ENCODE results near the gene POU3F1.
A peak's percentile ranks its signal among the peaks of the same experiment; 100 is the strongest.

Gene POU3F1

DNA sequence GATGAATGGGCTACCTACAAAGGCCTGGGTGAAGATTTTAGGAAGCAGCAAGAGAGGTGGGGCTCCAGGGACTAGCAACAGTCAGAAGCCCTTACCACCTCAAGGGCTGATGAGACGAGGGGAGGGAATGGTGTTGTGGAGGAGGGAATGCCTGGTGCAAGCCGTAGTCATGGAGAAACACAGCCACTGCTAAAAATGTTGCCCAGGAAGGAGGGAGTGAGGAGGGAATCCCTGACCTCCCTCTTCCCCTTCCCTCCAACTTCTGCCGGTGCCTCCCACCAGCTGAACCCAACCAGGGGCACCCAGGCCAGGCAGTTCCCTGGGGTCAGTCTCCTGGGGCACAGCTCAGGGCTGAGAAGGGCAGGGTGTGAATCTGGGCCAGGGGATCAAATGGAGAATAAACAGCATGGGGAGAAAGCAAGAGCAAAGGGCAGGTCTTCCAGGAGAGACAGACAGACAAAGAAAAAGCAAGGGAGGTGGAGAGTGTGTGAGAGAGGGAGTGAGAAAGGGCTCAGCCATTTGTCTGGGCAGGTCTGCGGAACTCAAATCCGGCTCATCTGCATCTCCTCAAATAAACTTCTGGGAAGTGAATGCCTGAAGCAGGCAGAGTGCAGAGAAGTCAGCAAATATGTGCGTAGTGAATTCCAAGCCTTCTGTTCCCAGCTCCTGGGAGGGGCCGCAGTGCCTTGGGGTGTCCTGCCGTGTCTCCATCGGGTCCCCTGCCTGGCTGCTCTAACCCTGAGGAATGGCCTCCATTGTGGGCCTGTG lies 27.1 kb upstream of the POU3F1 start:
- DNase-seq (ENCODE audit: low spot score), result no peak

DNA sequence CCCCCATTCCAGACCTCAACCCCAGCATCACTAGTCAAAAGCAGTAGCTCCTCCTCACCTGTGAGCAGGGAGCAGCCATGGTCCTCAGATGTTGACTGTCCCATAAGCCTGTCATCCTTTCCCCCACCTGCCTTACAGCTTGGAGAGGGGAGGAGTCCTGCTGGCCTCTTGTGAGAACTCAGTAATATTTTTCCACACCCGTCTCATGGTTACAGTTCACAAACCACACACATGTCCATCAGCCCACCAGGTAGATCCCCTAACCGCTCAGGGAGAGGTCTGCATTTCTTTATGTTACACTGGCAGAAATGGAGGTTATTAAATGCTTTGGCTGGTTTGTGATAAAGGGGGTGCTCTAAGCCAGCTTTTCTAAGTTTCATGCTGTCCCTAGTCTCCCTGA lies 26.3 kb upstream of the POU3F1 start:
- DNase-seq (ENCODE audit: low spot score), result no peak

- DNase-seq (ENCODE audit: low spot score), result peak; percentile 69
Observed at GRCh38 chr1:38071312-38072256, 25.0 kb upstream of the POU3F1 start.

DNA sequence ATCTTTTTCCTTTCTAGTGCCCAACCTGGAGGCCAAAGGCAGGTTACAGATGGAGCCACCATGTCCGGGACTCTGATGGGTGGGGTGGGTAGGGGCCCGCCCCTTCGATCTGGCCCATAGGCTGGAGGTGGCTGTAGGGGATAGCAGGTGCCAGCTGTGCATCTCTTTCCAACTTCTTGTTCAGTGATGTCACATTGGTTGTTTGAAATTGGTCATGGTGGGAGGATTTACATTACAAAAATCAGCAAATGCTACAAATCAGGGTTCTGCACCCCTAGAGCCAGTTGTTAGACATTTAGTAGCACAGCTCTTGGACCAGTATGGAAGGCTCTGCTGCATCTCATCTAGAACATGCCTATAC lies 22.4 kb upstream of the POU3F1 start:
- DNase-seq (ENCODE audit: low spot score), result no peak

GRCh38 chr1:38068220-38068979 lies 21.8 kb upstream of the POU3F1 start:
- no peak for DNase-seq (ENCODE audit: low spot score)

DNA sequence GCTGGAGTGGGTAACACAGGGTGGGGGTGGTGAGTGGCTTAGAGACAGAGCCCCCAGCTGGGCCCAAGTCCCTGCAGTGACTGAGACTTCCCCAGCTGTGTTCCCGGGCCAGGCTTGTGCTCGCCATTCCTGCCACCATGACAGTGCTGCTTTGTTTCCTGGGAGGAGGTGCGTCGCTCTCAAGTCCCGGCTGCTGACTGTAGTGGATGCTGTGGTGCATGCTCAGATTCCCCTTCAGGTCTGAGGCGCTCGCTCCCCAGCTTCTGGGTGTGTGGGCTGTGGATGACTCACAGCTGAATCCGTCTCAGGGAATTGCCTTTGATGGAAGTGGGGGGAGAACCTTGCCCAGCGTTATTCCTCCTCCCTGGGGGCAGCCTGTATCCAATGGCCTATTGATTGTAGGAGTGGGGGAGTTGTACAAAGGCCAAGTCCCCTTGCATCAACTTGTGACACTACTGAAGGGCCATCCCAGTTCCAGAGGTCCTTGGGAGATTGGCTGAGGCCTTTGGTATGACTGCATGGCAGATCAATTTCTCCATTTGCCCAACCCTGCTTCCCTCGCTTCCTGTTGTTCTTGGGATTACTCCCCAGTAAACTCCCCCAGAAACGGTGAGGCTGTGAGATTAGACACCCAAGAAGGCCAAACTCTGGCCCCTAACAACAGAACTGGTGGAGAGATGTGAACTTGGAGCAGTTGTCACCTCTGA lies 17.8 kb upstream of the POU3F1 start:
- DNase-seq (ENCODE audit: low spot score), result peak; percentile 72

DNA sequence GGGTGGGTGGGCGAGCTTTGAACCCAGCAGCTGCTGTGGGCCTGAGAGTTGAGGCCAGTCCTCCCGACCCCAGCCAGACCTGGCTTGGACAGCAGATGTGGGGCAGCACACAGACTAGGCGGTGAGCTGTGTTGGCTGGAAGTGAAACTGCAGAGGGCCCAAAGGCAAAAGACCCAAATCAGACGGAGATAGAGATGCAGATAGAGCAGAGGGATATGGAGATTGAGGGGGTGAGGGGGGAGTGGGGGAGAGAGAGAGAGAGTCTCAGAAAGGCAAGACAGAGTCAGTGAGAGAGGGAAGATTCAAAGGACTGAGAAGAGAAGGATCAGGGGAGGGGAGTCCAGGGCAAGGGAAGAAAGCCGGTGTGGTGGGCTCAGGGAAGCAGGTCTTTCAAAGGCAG lies 17.0 kb upstream of the POU3F1 start:
- DNase-seq (ENCODE audit: low spot score), result no peak

DNA sequence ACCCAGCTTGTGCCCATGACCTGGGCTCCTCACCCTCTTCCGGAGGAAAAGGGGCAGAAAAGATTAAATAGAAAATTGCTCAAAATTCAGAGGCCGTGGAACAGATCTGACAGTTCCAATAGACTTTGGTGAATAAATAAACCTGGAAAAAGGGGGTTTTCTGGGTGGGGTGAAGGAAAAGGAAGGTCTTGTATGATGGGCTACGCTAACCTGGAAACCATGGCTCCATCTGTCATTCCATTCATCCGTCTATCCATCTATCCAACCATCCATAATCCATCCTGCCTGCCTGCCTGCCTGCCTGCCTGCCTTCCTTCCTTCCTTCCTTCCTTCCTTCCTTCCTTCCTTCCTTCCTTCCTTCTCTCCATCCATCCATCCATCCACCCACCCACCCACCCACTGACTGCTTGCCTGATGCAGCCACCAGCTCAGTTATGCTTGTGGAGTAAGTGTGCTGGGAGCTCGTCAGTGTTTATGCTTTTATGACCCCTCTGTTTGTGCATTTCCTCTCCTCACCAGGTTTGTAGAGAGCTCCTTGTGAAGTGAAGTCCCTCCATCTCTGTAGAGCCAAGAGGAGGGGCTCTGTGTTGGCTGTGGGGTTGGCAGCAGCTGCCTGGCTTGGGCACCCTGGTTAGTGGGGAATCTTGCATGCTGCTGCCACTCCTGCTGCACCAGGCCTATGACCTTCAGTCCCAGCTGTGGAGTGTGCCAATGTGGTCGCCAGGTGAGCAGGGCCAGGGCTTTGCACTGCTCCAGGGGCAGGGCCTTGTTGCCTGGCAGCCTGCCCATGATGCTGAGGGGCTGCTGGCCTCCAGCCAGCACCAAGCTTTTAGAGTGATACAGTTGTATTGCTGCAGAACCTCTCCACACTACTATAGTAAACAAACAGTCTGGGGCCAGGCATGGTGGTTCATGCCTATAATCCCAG lies 16.0 kb upstream of the POU3F1 start:
- no peak for DNase-seq (ENCODE audit: low spot score)

GRCh38 chr1:38061883-38062328 lies 15.3 kb upstream of the POU3F1 start:
- no peak for DNase-seq (ENCODE audit: low spot score)

DNA sequence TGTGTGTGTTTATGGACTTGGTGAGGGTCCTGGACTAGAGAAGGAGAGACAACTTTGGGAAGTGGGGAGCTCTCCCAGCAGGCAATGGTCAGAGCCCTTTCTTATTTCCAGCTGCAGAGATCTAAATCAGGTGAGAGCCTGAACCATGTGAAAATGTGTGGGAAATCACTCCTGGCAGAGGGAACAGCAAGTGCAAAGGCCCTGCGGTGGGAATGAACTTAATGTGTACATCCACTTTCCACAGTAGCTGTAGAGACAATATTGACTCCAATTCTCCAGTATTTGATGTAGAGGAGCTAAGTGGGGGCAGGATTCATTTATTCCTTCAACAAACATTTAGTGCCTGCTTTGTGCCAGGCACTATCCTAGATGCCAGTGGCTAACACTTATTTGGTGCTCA lies 14.7 kb upstream of the POU3F1 start:
- DNase-seq (ENCODE audit: low spot score), result no peak

- no peak for DNase-seq (ENCODE audit: low spot score)
Observed at GRCh38 chr1:38060498-38060897, 13.9 kb upstream of the POU3F1 start.

GRCh38 chr1:38059635-38060250 lies 13.2 kb upstream of the POU3F1 start:
- no peak for DNase-seq (ENCODE audit: low spot score)

- DNase-seq (ENCODE audit: low spot score), result no peak
Observed at GRCh38 chr1:38055965-38056364, 9.4 kb upstream of the POU3F1 start.

- DNase-seq (ENCODE audit: low spot score), result no peak
Observed at GRCh38 chr1:38055398-38055797, 8.8 kb upstream of the POU3F1 start.

DNA sequence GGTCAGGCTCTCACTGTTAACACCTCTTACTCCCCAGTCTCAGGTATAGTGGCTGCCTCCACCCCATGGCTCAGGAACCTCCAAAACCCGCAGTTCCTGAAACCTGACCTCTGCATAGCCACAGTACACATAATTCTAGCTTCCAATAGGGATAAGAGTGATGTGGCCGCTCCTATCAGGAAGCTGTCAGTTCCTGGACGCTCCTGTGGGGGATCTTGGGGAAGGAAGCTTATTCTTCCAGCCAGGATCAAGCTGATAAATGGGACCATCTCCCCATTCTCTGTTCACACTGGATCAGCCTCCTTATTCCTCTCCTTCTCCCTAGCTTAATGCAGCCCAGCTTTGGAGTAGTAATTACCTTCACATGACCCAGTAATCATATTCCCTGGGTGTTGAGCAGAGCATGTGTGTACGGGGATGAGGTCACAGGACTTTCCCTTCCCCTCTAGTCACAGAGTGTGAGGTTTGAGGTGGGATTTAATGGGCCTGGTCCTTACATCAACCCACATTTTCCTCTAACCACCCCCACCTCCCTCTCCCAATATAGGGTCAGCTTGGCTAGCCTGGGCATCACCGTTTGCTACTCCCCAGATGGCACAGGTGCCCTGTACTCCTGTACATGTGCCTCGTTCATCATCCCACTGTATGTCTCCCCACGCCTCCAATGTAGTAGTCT lies 7.0 kb upstream of the POU3F1 start:
- DNase-seq (ENCODE audit: low spot score), result no peak

DNA sequence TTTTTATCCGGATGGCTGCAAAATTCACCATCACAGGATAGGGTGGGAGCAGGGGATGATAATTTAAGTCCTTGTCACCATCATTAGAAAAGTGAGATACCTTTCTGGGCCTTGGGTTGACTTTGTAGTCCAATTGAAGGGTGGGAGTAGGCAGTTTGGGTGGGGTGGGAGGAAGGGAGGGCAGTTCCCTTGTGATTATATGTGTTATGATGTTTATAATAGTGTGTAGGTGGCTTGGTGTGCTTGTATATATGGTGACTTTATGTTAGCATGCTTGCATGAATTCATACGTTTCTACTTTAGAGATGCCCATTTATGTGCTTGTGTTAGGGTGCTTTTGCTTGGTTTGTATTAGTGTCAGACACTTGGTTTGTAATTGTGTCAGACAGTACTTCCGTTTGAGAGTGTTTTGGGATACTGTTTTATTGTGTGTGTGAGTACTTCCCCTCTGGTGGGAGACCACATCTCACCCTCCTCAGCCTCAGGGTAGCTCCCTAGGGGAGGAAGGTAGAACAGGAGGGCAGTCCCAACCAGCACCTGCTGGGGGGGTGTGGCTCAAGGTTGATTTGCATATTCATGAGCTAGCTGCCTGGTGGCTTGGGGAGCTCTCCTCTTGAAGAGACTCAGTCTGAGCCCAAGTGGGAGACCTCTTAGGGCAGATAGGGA lies 6.3 kb upstream of the POU3F1 start:
- no peak for DNase-seq (ENCODE audit: low spot score)

DNA sequence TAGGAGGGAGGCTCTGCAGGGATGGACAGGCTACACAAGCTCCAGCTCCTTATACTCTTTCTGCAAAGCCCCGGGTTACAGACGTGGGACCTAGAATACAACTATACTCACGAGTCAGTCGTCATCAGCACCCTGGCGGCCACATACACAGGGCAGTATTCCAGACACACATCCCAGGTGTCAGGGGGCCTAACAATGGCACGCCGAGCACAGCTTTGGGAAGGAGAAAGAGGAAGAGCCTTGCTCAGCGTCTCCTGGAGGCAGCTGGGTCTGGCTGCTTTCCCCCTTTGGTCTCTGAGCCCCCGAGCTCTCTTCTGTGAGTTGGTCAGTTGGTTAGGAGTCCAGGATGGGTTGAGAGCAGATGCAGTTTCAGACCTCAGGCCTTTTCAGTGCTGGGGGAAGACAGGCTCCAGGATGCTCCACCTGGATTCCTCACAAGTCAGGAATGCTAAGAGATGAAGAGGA lies 4.5 kb upstream of the POU3F1 start:
- no peak for DNase-seq (ENCODE audit: low spot score)

GRCh38 chr1:38050397-38051078 lies 3.9 kb upstream of the POU3F1 start:
- no peak for DNase-seq (ENCODE audit: low spot score)
